NOMO-1 treated with dmso at 0.1 percent for 144 hours (cell line): ENCODE results near the gene TMEM218.

ENCODE experiments used
- DNase-seq: peaks from one replicate; lab custom pipeline; 2025; ENCODE audit not compliant: unreplicated experiment; lab: John Stamatoyannopoulos, UW

The TMEM218 gene

DNA sequence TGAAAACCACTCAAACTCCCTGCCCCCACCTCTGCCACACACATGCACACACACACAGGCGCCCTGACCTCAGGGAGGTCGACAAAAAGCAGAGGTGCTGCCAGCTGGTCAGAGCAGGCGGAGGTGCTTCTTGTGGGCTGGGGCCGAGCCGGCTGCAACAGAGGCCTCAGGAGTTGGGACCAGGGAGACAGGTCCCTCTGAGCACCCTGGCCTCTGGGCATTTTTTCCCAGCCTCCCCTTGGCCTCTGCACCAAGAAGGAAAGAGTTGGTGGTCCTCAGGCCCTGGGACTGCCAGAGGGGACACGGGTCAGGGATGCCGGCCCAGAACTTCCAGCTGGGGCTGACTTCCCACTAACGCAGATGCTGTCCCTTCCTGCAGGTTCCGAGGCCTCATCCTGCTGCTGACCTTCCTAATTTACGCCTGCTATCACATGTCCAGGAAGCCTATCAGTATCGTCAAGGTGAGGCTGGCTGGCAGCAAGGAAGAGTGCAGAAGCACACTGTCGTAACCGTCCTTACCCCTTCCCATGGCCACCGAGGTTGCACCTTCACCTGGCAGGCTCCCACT is 35.0 kb downstream of the TMEM218 start:
- no peak for DNase-seq

DNA sequence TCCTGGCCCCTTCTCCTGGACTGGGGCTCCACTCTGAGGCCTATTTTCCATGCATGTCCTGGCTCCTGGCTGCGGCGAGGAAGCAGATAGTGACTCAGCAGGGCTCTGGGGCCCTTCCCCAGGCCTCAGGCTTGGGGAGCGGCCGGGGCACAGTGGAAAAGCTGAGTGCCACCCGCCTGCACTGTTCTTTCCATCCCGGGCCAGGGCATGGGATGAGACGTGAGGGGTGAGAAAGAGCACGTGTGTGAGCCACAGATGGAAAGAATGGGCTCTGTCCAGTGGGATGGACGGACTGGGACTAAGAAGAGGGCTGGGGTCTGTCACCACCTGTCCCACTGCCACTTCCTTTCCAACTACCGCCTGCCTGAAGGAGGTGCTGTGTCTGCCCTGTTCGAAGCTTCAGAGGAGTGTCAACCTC is 35.5 kb downstream of the TMEM218 start:
- no peak for DNase-seq

DNA sequence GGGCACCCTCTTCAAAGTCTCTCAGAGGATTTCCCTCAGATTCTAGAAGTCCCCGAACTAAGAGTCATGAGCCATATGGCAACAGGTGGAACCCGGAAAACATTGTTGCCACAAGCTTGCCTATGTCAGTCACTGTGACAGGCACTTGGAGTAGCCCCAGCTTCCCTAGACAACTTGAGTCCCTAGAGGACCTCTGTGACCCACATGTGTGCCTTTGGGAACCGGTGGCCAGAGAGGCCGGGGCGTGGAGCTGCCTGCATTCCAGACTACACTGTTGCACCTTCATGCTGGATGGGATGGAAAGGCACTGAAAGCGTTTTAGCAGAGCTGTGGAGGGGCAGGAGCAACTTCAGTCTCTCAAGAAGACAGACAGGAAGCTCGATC is 36.2 kb downstream of the TMEM218 start:
- no peak for DNase-seq

DNA sequence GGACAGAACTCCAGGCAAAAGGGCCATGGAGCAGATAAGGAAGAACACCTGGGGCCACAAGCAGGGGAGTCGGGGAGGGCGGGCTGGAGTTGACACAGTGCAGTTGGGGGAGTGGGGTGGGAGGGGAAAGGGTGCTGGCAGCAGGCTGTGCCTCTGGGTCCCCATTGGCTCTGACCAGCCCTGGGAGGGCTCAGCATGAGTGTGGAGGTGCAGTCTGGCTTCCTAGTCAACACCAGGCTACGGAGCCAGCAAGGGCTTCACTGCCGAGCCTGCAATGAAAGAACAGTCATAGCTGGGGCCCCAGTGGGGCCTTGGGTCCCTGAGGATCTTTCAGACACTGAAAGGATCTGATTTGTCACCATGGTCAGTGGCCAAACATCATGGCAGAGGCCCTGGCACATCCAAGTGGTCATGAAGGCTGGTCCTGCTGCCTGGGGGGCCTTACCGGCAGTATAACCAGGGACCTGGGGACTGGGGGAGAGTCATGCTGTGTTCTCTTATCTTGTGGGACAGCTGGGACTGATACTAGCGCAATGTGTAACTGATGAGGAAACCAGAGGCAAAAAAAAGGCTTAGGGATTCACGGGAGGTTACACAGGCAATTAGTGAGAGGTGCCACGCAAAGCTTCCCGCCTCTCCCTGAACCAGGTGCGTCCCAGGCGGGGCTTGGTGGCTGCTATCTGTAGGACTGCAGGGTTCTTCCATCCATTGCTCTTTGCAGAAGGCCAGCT is 36.8 kb downstream of the TMEM218 start:
- no peak for DNase-seq

DNA sequence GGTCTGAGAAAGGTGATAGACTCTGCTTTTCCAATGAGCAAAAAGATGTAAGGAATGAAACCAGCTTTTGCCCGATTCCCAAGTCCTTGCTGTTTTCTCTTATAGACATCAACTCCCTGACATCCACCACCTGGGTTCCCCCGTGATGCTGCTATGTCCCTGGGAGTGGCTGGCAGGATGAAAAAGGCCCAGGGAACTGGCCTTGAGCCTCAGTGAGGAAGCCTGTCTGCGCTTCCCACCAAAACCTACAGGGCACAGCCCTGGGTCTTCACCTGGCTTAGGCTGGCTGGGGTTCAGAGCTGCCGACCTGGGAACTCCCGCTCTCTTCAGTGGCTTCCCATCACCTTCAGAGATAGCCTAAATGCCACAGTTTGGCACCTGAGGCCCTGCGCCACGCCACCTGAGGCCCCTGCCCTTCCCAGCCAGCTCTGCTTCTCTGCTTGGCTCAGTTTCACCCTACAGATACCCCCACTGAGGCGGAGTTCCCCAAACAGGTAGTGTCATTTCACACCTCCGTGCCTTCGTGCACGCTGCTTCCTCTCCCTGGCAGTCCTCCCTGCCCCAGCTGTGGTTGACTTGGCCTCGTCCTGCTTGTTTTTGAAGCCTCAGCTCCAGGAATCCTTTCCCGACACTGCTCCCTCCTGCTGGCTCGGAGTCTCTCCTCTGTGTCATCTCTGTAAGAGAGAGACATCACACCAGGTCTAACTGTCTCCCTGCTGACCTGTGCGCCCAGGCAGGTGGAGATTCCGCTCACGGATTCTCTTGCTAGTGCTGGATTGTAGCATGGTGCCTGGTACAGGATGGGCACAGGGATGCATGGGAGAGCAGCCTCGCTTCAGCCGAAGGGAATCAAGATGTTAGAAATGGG is 37.6 kb downstream of the TMEM218 start:
- DNase-seq = no peak

DNA sequence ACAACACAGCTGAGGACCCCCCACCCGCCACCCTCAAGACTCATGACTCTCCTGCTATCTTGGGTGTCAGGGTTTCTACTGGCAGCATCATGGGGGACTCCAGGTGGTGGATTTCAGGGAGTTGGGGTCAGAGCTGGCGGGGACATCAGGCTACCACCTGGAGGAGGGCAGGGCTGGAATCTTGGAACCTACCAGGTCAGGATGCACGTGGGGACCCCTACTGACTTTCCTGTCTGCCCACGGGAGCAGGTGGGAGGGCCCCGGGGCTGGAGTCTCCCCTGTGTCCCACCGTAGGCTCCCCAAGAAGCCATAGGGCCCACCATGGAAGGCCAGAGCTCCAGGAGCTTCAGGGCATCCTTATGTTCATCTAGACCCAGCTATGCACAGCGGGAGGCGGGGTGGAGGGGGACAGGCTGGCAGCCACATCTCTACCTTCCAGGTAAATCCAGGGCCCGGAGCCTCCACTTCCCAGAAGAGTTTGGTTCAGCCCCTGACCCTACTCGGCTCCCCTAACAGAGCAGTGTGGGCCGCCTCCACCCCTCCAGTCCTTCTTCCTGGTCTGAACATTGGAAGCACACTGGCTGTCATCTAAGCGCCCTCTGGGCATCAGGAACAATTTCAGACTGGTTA is 38.4 kb downstream of the TMEM218 start:
- DNase-seq = no peak

DNA sequence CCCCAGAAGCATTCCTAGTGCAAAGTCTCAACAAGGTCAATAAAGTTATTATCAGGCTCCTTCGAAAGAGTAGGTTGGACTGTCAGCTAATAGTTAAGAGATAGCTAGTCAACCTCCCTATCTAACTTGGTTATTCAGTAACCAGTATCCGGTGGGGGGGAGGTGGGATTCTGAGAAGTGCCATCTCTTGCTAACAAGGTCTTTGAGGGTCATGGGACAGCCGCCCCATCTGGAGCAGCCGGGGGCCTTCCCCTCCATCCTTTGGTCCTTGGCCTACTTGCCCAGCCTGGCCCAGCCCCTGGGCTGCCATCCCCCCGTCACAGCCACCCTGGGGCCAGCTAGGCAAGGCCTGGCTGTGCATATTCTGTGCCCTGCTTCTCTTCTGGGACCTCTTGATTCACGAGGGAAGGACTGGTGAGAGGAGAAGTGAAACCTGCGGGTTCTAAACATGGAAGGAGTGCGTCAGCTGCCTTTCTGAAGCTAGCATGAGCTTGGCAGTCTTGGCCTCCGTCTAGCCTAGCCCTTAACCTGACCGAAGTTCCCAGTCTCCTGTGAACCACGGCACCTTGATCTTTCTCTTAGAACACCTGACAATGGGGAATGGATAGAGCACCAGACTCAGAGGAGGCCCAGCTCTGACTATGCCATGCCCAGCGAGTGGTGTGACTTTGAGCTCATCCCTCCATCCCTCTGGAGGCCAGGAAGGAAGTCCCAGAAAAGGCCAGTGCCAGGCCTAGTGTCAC is 39.0 kb downstream of the TMEM218 start:
- peak; percentile 78 for DNase-seq

DNA sequence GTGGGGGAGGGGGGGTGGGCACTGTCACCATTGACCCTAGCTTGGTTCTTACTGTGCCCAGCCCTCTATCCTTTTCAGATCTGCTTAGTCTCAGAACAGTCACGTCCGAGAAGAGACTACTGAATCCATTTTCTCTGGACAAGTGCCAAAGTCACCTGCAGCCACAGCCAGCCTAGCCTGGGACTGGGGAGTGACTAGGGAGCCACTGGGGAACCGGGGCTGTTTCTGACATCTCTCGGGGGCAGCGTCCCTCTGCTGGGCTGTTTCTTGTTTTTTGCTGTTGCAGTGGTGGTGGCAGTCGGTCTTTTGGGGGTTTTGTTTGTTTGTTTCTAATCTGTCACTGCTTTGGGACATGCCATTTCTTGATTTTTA is 39.6 kb downstream of the TMEM218 start:
- no peak for DNase-seq

DNA sequence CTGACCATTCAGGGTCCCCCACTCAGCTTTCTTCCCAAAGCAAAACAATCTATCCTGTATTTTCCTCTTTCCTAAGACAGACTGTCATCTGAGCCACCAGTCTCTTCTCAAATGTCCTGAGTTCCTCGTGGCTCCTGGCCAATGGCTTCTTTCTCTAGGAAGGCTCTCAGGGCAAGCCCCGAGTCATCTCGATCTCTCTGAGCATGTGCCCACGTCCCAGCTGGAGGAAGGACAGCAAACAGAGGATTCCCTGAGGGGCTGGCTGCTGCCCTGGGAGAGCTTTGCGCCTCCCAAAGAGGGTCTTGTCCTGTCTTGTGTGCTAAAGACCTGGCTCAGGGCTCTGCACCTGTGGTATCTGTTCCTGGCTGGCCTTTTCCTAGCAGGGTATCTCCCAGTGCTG is 40.0 kb downstream of the TMEM218 start:
- DNase-seq = no peak

DNA sequence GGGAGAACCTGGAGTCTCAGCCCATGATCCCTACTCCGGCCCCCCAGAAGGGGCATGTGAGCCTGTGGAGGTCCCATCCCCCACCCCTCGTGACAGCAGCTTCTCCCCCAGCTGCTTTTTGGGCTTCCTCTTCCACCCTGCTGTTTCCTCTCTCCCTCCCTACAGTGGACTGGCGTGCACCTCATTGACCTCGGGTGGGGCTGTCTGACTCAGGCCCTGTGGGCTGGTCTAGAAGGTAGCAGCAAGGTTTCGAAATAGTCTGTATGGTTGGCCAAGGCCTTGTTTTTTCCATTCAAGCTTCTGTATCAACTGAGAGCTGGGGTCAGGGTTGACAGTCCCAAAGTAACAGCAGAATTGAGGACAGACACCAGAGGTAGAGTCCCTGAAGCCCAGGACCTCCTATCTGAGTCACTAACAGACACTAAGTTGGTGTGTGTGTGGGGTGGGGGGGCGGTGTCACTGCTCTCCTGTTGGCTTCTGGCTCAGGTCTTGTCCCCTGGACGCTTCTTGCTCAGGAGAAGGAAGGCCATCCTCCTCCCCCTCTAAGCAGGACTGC is 40.6 kb downstream of the TMEM218 start:
- DNase-seq = peak; percentile 96

DNA sequence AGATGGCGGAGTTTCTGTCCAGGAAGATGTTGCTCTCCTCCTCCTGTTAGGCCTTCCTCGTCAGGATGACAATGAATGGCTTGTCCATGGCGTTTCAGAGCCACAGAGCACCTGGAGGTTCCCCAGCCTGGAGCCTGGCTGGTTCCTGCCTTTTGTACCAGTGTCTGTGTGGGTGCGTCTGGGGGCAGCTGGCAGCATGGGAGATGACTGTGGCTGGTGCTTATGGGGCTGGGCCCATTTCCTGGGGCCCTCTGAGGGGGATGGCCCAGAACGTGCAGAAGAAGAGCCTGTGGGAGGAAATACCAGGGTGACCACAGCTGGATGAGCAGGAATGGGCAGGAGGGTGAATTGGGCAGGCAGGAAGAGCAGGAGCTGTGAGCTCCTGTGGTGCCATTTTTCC is 41.6 kb downstream of the TMEM218 start:
- DNase-seq = no peak

DNA sequence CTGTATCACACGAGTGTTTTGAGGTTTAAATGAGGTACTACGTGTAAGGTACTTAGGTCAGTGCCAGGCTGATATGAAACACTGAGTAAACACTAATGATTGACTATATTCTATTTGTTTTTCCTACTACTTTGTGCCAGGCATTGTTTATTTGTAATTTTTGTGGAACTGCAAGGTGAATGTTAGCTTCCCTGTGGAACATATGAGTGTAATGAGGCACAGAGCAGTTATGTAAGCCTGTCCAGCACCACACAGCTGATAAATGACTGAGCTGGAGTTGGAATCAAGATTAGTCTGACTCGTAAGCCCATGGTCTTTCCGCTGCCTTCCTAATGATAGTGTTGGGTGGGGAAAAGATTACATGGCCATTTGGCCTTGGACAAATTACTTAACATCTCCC is 42.4 kb downstream of the TMEM218 start:
- DNase-seq = no peak

DNA sequence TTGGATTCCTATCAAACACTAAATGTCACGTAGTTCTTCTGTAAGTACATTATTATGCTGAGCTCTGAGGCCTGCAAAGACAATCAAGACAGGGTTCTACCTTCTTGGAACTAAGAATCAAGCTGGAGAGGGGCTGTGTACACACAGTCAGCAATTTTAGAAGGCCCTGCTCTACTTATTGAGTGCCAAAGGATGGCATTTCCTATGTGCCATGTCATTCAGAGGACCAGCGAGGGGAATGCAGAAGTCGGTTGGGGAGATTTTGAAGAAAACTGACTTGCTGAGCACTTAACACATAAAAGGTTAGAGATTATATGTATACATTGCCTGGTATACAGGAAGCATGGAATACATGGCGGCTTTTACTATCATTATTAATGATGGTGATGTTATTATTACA is 43.1 kb downstream of the TMEM218 start:
- DNase-seq = no peak

DNA sequence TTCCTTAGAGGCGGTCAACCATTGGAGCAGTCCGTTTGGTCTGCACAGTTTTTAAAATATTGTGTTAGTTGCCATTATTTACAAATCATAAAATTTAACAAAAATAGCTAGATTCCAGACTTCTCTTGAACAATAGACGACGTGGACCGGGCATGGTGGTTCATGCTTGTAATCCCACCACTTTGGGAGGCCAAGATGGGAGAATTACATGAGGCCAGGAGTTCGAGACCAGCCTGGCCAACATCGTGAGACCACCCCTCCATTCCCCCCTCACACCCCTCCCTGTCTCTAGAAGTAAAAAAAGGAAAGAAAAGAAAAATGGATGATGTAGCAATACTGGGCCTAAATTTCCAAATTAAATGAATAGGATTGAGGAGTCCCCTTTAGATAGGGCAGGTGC is 47.4 kb downstream of the TMEM218 start:
- DNase-seq = no peak

DNA sequence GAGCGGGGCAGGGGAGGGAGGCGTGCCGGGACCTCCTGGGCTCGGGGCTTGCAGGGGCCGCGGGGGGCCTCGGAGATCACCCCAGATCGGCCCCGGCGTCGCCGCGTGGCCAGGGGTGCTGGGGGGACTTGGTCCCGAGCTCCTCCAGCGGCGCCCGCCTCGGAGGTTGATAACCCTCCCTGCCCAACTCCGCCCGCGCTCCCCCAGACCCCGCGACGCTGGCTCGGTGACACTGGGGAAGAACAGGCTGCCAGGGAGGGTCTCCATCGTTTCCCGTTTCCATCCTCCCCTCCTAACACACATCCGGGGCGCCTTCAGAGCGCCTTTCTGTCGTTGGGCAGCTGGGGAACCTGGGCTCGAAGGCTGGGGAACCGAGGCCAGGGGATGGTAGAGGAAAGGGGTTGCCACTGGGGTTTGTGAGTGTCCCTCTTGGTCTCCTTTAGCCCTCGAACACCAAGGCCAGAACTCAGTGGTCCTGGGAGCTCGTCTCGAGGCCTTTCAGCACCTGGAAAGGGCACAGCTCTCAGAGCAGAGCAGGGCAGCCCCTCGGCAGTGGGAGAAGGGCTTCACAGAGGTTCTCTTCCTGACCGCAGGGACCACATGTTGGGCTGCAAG is 47.9 kb downstream of the TMEM218 start:
- no peak for DNase-seq

DNA sequence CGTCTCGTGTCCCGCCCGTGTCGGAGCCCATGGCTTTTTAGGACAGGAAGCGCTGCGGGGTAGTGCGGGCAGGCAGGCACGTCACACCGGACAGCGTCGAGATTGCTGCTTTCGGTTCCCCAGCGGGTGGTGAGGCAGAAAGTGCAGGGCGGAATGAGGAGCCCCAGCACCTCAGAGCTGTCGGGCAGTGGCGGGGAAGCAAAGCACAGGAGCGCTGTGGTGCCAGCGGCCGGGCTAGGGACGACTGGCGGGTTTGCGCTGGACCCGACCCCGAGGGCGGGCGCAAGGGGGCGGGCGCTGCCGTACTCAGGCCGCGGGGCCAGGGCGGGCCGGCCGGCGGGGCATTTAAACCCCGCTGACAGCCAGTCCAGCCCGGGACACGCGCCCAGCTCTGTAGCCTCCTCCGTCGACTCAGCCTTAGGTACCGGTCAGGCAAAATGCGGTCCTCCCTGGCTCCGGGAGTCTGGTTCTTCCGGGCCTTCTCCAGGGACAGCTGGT is 48.4 kb downstream of the TMEM218 start, which contains the start of gene SLC37A2:
Gene SLC37A2, plus strand, starts transcription at position 375 of the 498 bp plus-strand sequence. Its CDS starts 63 bp downstream, at position 438.
- peak; percentile 76 for DNase-seq

DNA sequence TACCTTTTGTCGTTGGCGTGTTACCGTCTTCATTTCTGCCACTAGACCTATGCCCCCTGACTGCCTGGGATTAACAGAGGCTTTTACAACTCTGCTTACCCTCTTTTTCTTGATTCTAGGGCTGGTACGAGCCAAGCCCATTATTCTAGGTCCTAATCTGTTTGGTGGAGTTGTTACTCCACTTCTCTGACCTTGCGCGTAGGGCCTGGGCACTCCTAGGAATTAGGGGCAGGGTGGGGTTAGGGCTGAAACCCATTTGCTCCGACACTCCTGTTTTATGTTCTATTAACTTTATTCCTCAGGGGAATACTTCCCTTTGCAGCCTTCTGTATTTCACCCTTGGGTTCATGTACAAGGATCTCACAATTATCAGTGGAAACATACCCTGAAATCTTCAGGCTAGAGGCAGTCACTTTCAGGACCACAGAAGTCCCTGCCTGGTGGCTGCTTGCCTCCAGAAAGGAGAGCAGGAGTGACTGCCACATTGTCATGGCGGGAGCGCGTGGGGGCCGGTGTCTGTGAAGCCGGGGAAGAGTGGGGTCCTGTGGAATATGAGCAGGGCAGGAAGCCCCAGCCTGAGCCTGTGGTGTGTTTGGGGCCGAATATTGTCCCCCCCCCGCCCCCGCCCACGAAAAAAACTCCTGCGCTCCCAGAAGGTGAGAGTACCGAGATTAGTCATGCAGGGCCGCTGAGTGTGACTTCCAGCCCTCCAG is 49.1 kb downstream of the TMEM218 start:
- DNase-seq = no peak

DNA sequence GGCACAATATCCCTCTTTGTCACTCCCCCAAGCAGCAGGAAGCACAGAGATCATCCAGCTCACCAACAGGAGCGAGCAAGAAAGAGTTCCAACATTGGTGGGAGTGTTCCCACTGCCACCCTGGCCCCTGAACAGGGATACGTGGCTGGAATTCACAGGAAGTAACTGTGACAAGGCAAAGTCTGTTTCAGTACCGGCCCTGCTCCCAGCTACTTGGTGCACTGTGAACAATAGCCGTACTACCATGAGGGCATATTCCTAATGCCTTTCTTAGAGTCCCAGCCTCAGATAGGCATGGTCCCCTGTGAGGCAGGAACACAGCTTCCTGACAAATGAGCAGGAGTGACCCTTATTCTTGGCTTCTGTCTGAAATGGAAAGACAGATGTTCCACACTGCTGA is 50.1 kb downstream of the TMEM218 start:
- DNase-seq = no peak

DNA sequence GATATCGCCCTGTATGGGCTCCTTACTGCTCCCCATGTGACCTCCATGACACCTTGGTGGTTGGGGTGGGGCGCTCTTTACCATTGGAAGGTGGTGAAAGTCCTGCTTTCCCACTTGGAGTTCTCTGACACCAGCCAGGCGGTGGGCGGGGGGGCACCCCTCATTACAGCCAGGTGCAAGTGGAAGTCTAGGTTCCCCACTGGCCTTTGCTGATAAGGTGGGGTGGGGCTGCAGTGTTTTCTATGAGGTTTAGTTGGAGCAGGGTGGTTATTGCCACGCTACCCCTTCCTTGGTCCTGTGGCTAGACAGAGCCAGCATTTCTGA is 53.8 kb downstream of the TMEM218 start:
- DNase-seq = no peak
